ENCODE results near the gene EML1.

The EML1 gene

DNA sequence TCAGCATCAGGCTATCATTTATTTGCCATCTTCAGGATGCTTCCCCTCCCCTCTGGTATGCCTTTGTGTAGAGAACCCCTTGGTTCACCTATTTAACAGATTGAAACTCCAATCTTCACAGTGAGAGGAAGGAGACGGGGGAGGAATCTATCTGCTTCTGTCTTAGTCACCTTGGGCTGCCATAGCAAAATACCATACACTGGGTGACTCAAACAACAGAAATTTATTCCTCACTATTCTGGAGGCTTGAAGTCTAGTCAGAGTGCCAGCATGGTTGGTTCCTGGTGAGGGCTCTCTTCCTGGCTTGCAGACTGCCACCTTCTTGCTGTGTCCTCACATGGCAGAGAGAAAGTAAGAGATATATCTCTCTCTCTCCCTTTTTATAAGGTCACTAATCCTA, 13.5 kb upstream of the EML1 start:
- DNase-seq (ENCODE audit: low spot score), result no peak

DNA sequence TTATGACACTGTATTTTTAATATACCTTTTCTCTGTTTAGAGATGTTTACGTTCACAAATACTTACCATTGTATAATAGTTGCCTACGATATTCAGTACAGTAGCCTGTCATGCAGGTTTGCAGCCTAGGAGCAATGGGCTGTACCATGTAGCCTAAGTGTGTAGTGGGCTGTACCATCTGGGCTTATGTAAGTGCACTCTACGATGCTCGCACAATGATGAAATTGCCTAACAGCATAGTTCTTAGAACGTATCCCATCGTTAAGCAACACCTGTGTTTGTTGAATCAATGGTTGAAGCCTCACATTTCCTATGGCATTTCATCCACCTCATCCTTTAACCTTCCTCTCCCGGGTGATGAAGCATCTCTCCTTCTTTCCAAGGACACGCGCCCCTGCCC, 12.5 kb upstream of the EML1 start:
- DNase-seq (ENCODE audit: low spot score), result no peak

- no peak for DNase-seq (ENCODE audit: low spot score)
These were observed 12.1 kb upstream of the EML1 start for GRCh38 chr14:99781091-99781490.

- DNase-seq (ENCODE audit: low spot score), result no peak
These were observed 11.2 kb upstream of the EML1 start for GRCh38 chr14:99781853-99782610.

GRCh38 chr14:99784508-99784907, 8.7 kb upstream of the EML1 start:
- no peak for DNase-seq (ENCODE audit: low spot score)

DNA sequence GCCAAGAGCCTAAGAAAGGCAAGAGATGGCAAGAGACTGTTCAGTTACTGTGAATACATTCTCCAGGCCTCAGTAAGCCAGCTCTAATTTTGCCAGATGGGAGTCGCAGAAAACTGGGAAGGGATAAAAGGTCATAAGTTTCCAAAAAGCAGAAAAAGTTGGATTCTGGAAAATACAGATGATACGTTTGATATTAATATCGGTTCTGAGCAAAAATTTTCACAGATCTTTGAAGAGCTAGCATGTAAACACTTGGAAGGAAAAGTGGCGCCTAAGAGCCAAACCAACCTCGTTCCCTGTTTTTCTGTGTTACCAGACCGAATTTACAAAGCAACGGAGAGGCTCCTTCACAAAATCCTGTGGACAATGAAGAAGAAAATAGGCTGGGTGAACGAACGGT, 7.8 kb upstream of the EML1 start:
- DNase-seq (ENCODE audit: low spot score), result no peak

GRCh38 chr14:99786511-99786989, 6.7 kb upstream of the EML1 start:
- no peak for DNase-seq (ENCODE audit: low spot score)

DNA sequence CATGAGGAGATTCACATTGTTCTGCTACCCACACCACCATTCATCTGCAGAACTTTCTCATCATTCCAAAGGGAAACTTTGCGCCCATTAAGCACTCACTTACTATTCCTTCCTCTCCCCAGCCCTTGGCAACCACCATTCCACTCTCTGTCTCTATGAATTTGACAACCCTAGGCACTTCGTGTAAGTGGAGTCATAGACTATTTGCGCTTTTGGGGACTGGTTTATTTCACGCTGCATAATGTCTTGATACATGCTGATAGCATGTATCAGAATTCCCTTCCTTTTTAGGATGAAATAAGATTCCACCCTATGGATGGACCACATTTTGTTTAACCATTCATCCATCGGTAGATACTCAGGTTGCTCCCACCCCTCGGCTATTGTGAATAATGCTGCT, 4.5 kb upstream of the EML1 start:
- DNase-seq (ENCODE audit: low spot score), result no peak

DNA sequence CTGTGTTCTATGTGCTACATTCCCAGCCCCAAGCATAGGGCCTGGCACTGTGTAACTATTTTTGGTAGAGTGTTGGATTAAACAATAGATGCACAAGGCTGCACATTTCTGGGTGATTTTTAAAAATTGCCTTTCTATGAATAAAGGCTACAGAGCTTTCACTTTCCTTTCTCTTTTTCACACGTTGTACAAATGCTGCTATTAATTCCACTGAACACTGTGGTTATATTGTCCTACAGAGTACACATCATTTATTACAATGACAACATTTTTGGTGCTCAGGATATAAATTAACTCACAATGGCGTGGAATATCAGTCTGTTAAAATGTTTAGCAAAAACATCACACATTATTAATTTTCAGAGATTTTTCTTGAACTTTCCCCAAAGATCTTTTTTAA, 3.6 kb upstream of the EML1 start:
- no peak for DNase-seq (ENCODE audit: low spot score)

GRCh38 chr14:99790201-99790977, 2.8 kb upstream of the EML1 start:
- no peak for DNase-seq (ENCODE audit: low spot score)

- DNase-seq (ENCODE audit: low spot score), result no peak
These were observed 2.2 kb upstream of the EML1 start for GRCh38 chr14:99790978-99791376.

- no peak for DNase-seq (ENCODE audit: low spot score)
These were observed 1.6 kb upstream of the EML1 start for GRCh38 chr14:99791476-99792209.

DNA sequence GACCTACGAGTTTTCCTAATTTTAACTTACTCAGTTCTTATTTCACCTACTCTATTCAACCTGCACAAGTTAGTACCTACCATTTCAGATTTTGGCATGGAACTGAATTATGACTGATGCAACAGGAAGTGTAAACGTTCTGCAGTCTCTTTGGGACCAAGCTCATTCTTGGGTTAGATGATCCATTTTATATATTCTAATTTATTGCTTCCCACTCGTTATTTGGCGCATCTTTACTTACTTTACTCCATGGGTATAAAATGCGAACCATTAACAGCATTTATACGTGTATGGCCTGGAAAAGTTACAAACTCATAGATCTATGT, 1.0 kb upstream of the EML1 start:
- DNase-seq (ENCODE audit: low spot score), result no peak

DNA sequence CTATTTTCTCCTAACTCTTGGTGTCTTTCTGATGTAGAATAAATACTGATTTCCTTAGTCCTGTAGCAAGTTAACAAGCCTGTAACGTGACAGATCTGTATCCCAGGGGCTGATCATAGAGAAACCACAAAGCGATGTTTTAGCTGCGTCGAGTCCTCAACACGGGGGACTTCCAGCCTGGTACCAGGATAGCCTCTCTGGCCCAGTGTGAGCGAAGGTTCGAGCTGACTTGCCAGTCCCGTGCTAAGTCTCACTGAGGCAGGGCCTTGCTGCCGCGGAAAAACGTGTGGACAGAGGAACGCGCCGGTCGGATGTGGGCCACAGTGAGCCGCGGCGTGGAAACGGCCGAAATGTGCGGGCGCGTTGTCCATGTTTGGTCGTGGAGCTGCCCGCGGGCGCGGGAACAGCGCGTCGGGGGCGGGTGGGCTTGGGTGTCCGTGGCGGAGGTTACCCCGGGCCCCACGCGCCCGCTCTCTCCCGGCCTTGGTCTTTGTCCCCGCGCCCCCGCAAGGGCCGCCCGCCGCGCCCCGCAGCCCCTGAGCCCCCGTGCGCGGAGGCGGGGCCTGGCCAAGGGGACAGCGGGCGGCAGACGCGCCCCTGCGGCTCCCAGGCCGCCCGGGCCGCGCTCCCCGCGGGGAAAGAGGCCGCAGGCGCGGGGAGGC, 531 bp upstream of the EML1 start:
- DNase-seq (ENCODE audit: low spot score), result peak; percentile 77

DNA sequence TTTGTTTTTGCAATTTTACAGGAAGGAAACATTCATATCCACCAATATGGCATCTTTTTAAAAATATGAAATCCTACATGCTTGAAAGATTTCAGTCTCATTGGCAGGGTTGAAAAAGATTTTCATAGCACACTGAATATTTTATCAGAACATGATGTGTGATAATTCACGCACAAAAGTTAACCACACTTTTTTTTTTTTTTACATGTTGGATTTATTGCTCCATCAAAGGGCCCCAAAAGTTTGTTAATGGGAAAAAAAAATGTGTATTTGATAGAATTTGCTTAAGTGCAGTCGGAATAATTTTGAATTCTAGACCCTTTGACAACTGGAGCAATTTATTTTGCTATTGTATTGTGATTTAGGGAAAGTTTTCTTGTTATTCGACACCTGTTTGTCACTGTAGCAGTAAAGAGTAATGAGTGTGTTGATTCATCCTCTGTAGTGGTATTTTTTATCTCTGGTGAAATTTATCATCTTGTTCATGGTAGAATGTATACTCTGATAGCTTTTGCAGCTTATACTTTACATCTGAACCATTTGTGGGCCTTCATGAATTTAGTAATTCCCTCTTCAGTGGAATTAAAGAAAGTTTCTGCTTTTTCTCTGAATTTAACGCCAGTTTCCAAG, 1.1 kb downstream of the EML1 start:
- no peak for DNase-seq (ENCODE audit: low spot score)

GRCh38 chr14:99795046-99795445, 1.8 kb downstream of the EML1 start:
- DNase-seq (ENCODE audit: low spot score), result no peak

DNA sequence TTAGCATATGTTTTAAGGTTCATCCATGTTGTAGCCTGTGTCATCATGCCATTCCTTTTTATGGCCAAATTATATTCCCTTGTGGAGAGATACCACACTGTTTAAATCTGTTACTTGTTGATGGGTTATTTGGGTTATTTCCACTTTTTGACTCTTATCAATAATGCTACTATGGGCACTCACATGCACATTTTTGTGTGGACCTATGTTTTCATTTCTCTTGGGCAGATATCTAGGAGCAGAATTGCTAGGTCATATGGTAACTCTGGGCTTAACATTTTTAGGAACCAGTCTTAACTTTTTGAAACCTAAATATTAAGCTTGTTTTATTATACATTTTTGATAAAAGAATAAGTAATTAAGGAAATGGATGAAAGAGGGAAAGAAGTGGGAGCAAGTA, 4.0 kb downstream of the EML1 start:
- no peak for DNase-seq (ENCODE audit: low spot score)

GRCh38 chr14:99800781-99801180, 7.6 kb downstream of the EML1 start:
- DNase-seq (ENCODE audit: low spot score), result no peak

GRCh38 chr14:99802301-99803105, 9.3 kb downstream of the EML1 start:
- DNase-seq (ENCODE audit: low spot score), result no peak

GRCh38 chr14:99803106-99803775, 10.0 kb downstream of the EML1 start:
- no peak for DNase-seq (ENCODE audit: low spot score)

GRCh38 chr14:99803803-99804202, 10.6 kb downstream of the EML1 start:
- no peak for DNase-seq (ENCODE audit: low spot score)

Data from left forelimb (tissue), 1 donor.